SK-N-SH treated with all-trans-retinoic acid at 6 μM for 48 hours (cell line): ENCODE results near the gene PPP1R14D.
"Not testable (repeated sequence)": the region's sequence is repeated elsewhere in the genome, so short reads cannot be mapped to it uniquely, and the experiment has no call there.

ENCODE experiments used
- ATAC-seq: fragments of 200-7000 bp; cut with Tn5 transposase; 3 replicates; pipeline ENCODE4 v1.9.1; 2020; ENCODE audit warnings: mild to moderate bottlenecking, moderate library complexity
- BACH2 ChIP-seq: fragments of 250-450 bp; sonication (Bioruptor Pico); IDR thresholded peaks from 2 replicates; pipeline ENCODE4 v1.9.0; 2021; ENCODE audit warnings: mild to moderate bottlenecking, borderline replicate concordance
- CSDC2 ChIP-seq: fragments of 250-450 bp; sonication (Bioruptor Pico); IDR thresholded peaks from 2 replicates; pipeline ENCODE4 v1.5.0; 2020; ENCODE audit warnings: mild to moderate bottlenecking, moderate library complexity
- CSRNP3 ChIP-seq: fragments of 250-450 bp; sonication (Bioruptor Pico); IDR thresholded peaks from 2 replicates; pipeline ENCODE4 v1.5.1; 2021; ENCODE audit warnings: mild to moderate bottlenecking, moderate library complexity
- ESRRG ChIP-seq: fragments of 250-450 bp; sonication (Bioruptor Pico); IDR thresholded peaks from 2 replicates; pipeline ENCODE4 v1.6.1; 2021; ENCODE audit warnings: mild to moderate bottlenecking
- GLIS3 ChIP-seq: fragments of 250-450 bp; sonication (Bioruptor Pico); IDR thresholded peaks from 2 replicates; pipeline ENCODE4 v1.5.0; 2020; ENCODE audit warnings: mild to moderate bottlenecking, moderate library complexity
- ISL1 ChIP-seq: fragments of 250-450 bp; sonication (Bioruptor Pico); IDR thresholded peaks from 2 replicates; pipeline ENCODE4 v2.1.2; 2022; ENCODE audit warnings: mild to moderate bottlenecking, moderate library complexity
- OSR1 ChIP-seq: fragments of 250-450 bp; sonication (Bioruptor Pico); IDR thresholded peaks from 2 replicates; pipeline ENCODE4 v1.8.0; 2022; ENCODE audit warnings: moderate library complexity, mild to moderate bottlenecking, inconsistent platforms
- PATZ1 ChIP-seq: fragments of 250-450 bp; sonication (Bioruptor Pico); IDR thresholded peaks from 2 replicates; pipeline ENCODE4 v1.8.0; 2020; ENCODE audit warnings: mild to moderate bottlenecking, moderate library complexity, borderline replicate concordance
- POU6F1 ChIP-seq: fragments of 250-450 bp; sonication (Bioruptor Pico); IDR thresholded peaks from 2 replicates; pipeline ENCODE4 v1.8.0; 2021; ENCODE audit warnings: low read depth, mild to moderate bottlenecking, moderate library complexity, borderline replicate concordance
- PPARA ChIP-seq: fragments of 250-450 bp; sonication (Bioruptor Pico); IDR thresholded peaks from 2 replicates; pipeline ENCODE4 v1.5.0; 2020; ENCODE audit warnings: mild to moderate bottlenecking, borderline replicate concordance
- RARB ChIP-seq: fragments of 250-450 bp; sonication (Bioruptor Pico); IDR thresholded peaks from 2 replicates; pipeline ENCODE4 v1.8.0; 2021; ENCODE audit warnings: mild to moderate bottlenecking, moderate library complexity
- ZFP3 ChIP-seq: fragments of 250-450 bp; sonication (Bioruptor Pico); IDR thresholded peaks from 2 replicates; pipeline ENCODE4 v1.5.0; 2020; ENCODE audit warnings: mild to moderate bottlenecking, moderate library complexity
- ZNF565 ChIP-seq: fragments of 450-650 bp; formaldehyde crosslinking; conservative IDR thresholded peaks from 2 replicates; pipeline ENCODE4 v1.5.0; 2020; ENCODE audit warnings: low read depth, mild to moderate bottlenecking, moderate library complexity
- ZNF70 ChIP-seq: fragments of 450-650 bp; formaldehyde crosslinking; IDR thresholded peaks from 2 replicates; pipeline ENCODE4 v1.5.0; 2020; ENCODE audit warnings: mild to moderate bottlenecking, moderate library complexity
- ZNF8 ChIP-seq: fragments of 450-650 bp; formaldehyde crosslinking; IDR thresholded peaks from 2 replicates; pipeline ENCODE4 v1.5.0; 2020; ENCODE audit warnings: mild to moderate bottlenecking, moderate library complexity

Gene PPP1R14D

GRCh38 chr15:40869686-40870085, 41.2 kb upstream of the PPP1R14D start (continued):
- TF ChIP-seq PATZ1 (no peak), BACH2 (no peak), PPARA (CRISPR knock-in tag) (no peak), CSRNP3 (CRISPR knock-in tag) (no peak)

- no peak for ATAC-seq
- TF ChIP-seq PATZ1, result no peak
- no peak for TF ChIP-seq ZFP3 (CRISPR knock-in tag)
- TF ChIP-seq OSR1 (CRISPR knock-in tag), result no peak
- no peak for TF ChIP-seq CSDC2 (CRISPR knock-in tag)
- TF ChIP-seq ISL1, result no peak
- TF ChIP-seq ZNF8, result no peak
- TF ChIP-seq GLIS3 (CRISPR knock-in tag), result no peak
Observed at GRCh38 chr15:40867199-40867598, 38.7 kb upstream of the PPP1R14D start.

GRCh38 chr15:40863660-40864270, 35.3 kb upstream of the PPP1R14D start:
- no peak for ATAC-seq
- no peak for TF ChIP-seq PATZ1
- TF ChIP-seq RARB (CRISPR knock-in tag), result no peak
- no peak for TF ChIP-seq ZNF70
- no peak for TF ChIP-seq ISL1
- TF ChIP-seq ESRRG, result no peak
- no peak for TF ChIP-seq ZNF565 (CRISPR knock-in tag)

- not testable (repeated sequence) for ATAC-seq
Observed at GRCh38 chr15:40861147-40861546, 32.6 kb upstream of the PPP1R14D start.

GRCh38 chr15:40859206-40859851, 30.8 kb upstream of the PPP1R14D start:
- TF ChIP-seq ZFP3 (CRISPR knock-in tag) (no peak), BACH2 (no peak), ISL1 (no peak)
- peak; percentile 91 for ATAC-seq

- ATAC-seq, result no peak
- TF ChIP-seq ZNF565 (CRISPR knock-in tag), result no peak
- TF ChIP-seq POU6F1 (CRISPR knock-in tag), result no peak
- no peak for TF ChIP-seq GLIS3 (CRISPR knock-in tag)
- TF ChIP-seq, all 23 proteins: peak for 0
Observed at GRCh38 chr15:40858706-40859105, 30.2 kb upstream of the PPP1R14D start.
